Measurements from ENCODE around the gene PNLIPRP2. TPM values are rescaled to one million over a fixed set of nuclear protein-coding genes. Genes with fewer than 3 reads are reported as not detected.
A peak's percentile ranks its signal among the peaks of the same experiment; 100 is the strongest.

The PNLIPRP2 gene
- total RNA-seq, 1 donor from 2014 or later: not detected

- no peak for DNase-seq
Measured at GRCh38 chr10:116683821-116684220, 63.1 kb downstream of the PNLIPRP2 start.

GRCh38 chr10:116684781-116685180 lies 64.0 kb downstream of the PNLIPRP2 start:
- no peak for DNase-seq

GRCh38 chr10:116685807-116686206 lies 65.1 kb downstream of the PNLIPRP2 start:
- DNase-seq: no peak

GRCh38 chr10:116686632-116687031 lies 65.9 kb downstream of the PNLIPRP2 start:
- no peak for DNase-seq

- no peak for DNase-seq
Measured at GRCh38 chr10:116687633-116688032, 66.9 kb downstream of the PNLIPRP2 start.

- peak; percentile 42 for DNase-seq
Measured at GRCh38 chr10:116688241-116688711, 67.5 kb downstream of the PNLIPRP2 start.

GRCh38 chr10:116688741-116689495 lies 68.2 kb downstream of the PNLIPRP2 start:
- DNase-seq: no peak

- no peak for DNase-seq
Measured at GRCh38 chr10:116689744-116690143, 69.0 kb downstream of the PNLIPRP2 start.

GRCh38 chr10:116690356-116691322 lies 69.9 kb downstream of the PNLIPRP2 start:
- peak; percentile 47 for DNase-seq

- DNase-seq: no peak
Measured at GRCh38 chr10:116691635-116692034, 70.9 kb downstream of the PNLIPRP2 start.

GRCh38 chr10:116692225-116692624 lies 71.5 kb downstream of the PNLIPRP2 start:
- DNase-seq: no peak

GRCh38 chr10:116694243-116694926 lies 73.6 kb downstream of the PNLIPRP2 start:
- DNase-seq: no peak

Other genes starting within 250 kb of the PNLIPRP2 start
- gene PNLIPRP3, start 193.1 kb upstream of the PNLIPRP2 start, total RNA-seq: not detected
- not detected for gene PNLIP, start 75.0 kb upstream of the PNLIPRP2 start, total RNA-seq
- not detected for gene PNLIPRP1, start 30.0 kb upstream of the PNLIPRP2 start, total RNA-seq
- gene HSPA12A, start 121.6 kb downstream of the PNLIPRP2 start, total RNA-seq: 17.3 TPM
- gene ENO4, start 228.5 kb downstream of the PNLIPRP2 start, total RNA-seq: 0.78 TPM